Liver (tissue), 3 donors: Measurements from ENCODE around the gene S100A13.

Source experiments
- ATF3 ChIP-seq: IDR thresholded peaks from 2 replicates; pipeline ENCODE4 v1.6.1; 2016; ENCODE audit warnings: antibody characterized with exemption
- CTCF ChIP-seq: fragments of 150-350 bp; IDR thresholded peaks from 2 replicates; pipeline ENCODE4 v1.5.1; 2017; ENCODE audit warnings: improper control_type of control experiment, low read depth, low read length; ENCODE audit not compliant: missing input control
- EGR1 ChIP-seq, 2 donors: IDR thresholded peaks; 2 replicates each; pipeline ENCODE4 v1.6.1; 2016 to 2018; ENCODE audit warnings: antibody characterized with exemption in 2 of 2, low read depth in 2 of 2
- FOXA1 ChIP-seq: IDR thresholded peaks from 2 replicates; pipeline ENCODE4 v1.6.1; 2016; ENCODE audit warnings: antibody characterized with exemption
- GABPA ChIP-seq, 2 donors: IDR thresholded peaks in 1 of 2; conservative IDR thresholded peaks in 1 of 2; 2 replicates each; pipeline ENCODE4 v1.6.1; 2016; ENCODE audit warnings: antibody characterized with exemption in 2 of 2, mild to moderate bottlenecking in 1 of 2, moderate library complexity in 1 of 2
- HNF4A ChIP-seq, 2 donors: conservative IDR thresholded peaks; 2 replicates each; pipeline ENCODE4 v1.6.1; 2016; ENCODE audit warnings: antibody characterized with exemption in 2 of 2, mild to moderate bottlenecking in 2 of 2
- HNF4G ChIP-seq: IDR thresholded peaks from 2 replicates; pipeline ENCODE4 v1.6.1; 2016; ENCODE audit warnings: antibody characterized with exemption
- JUND ChIP-seq, 2 donors: IDR thresholded peaks; 2 replicates each; pipeline ENCODE4 v1.6.1; 2016; ENCODE audit warnings: antibody characterized with exemption in 2 of 2
- REST ChIP-seq: IDR thresholded peaks from 2 replicates; pipeline ENCODE4 v1.6.1; 2016; ENCODE audit warnings: antibody characterized with exemption, mild to moderate bottlenecking
- TAF1 ChIP-seq: conservative IDR thresholded peaks from 2 replicates; pipeline ENCODE4 v1.6.1; 2016; ENCODE audit warnings: antibody characterized with exemption, mild to moderate bottlenecking
- donor health status: healthy.
- donor health status: healthy.

GRCh38 chr1:153649137-153649862 is 22.0 kb upstream of the S100A13 start:
- TF ChIP-seq CTCF (no peak), GABPA (IDR thresholded peaks at IDR 0.05 in 1 of 2, conservative IDR thresholded peaks at IDR 0.05 in 1 of 2) (no peak), TAF1 (no peak), HNF4G (no peak), JUND (IDR thresholded peaks at IDR 0.05) (no peak), HNF4A (conservative IDR thresholded peaks at IDR 0.05) (no peak), EGR1 (IDR thresholded peaks at IDR 0.05; ENCODE audit: low read depth in 2 of 2) (no peak), ATF3 (no peak), FOXA1 (no peak), REST (no peak)
